ENCODE results near the gene SIX6.

- TF ChIP-seq POLR2AphosphoS5 (IDR thresholded peaks at IDR 0.05), result no peak
- no peak for TF ChIP-seq CTCF (IDR thresholded peaks at IDR 0.05 in 8 of 11, conservative IDR thresholded peaks at IDR 0.05 in 3 of 11)
- TF ChIP-seq POLR2A (IDR thresholded peaks at IDR 0.05), result no peak
Measured at GRCh38 chr14:60482743-60483142, 26.2 kb upstream of the SIX6 start.
